ES-I3 (cell line): ENCODE results near the gene MYOZ3.

Source experiments
- H3K36me3 ChIP-seq: 2 replicates; pipeline ENCODE4 v1.6.1; 2013; ENCODE audit warnings: mild to moderate bottlenecking, low read length, control low read depth, moderate library complexity; ENCODE audit not compliant: insufficient read depth
- H3K4me1 ChIP-seq: 2 replicates; pipeline ENCODE4 v1.6.1; 2013; ENCODE audit warnings: mild to moderate bottlenecking, control low read depth, low read length; ENCODE audit not compliant: insufficient read depth
- H3K9ac ChIP-seq: 2 replicates; pipeline ENCODE4 v1.6.1; 2013; ENCODE audit warnings: low read depth, mild to moderate bottlenecking, low read length, moderate library complexity
- H3K9me3 ChIP-seq: 2 replicates; pipeline ENCODE4 v1.6.1; 2013; ENCODE audit warnings: mild to moderate bottlenecking, low read length, moderate library complexity; ENCODE audit not compliant: control insufficient read depth, insufficient read depth

Gene MYOZ3

GRCh38 chr5:150656191-150657132, 4.6 kb upstream of the MYOZ3 start:
- Histone ChIP-seq H3K9ac (peak overlapping the region; percentile 83), H3K9me3 (no peaks in the 10 kb centered on the region), H3K4me1 (peaks cover 17% of the 10 kb centered on the region), H3K36me3 (no peaks in the 10 kb centered on the region)

- no peaks in the 10 kb centered on the region for H3K9me3 ChIP-seq
- no peaks in the 10 kb centered on the region for H3K36me3 ChIP-seq
- H3K4me1 ChIP-seq = peaks cover 12% of the 10 kb centered on the region
- no peak overlapping the region for H3K9ac ChIP-seq
Observed at GRCh38 chr5:150658121-150658520, 2.9 kb upstream of the MYOZ3 start.

- no peaks in the 10 kb centered on the region for H3K9me3 ChIP-seq
- no peaks in the 10 kb centered on the region for H3K36me3 ChIP-seq
Observed at GRCh38 chr5:150658699-150659265, 2.3 kb upstream of the MYOZ3 start.

GRCh38 chr5:150659360-150660107, 1.5 kb upstream of the MYOZ3 start:
- H3K9me3 ChIP-seq = no peaks in the 10 kb centered on the region
- H3K9ac ChIP-seq = no peak overlapping the region
- H3K36me3 ChIP-seq = no peaks in the 10 kb centered on the region
- peaks cover 12% of the 10 kb centered on the region for H3K4me1 ChIP-seq

More at GRCh38 chr5:150658699-150659265, 2.3 kb upstream of the MYOZ3 start:
- peaks cover 12% of the 10 kb centered on the region for H3K4me1 ChIP-seq
- H3K9ac ChIP-seq = no peak overlapping the region

- H3K9ac ChIP-seq = no peak overlapping the region
- H3K36me3 ChIP-seq = no peaks in the 10 kb centered on the region
- H3K4me1 ChIP-seq = peaks cover 12% of the 10 kb centered on the region
- H3K9me3 ChIP-seq = no peaks in the 10 kb centered on the region
Observed at GRCh38 chr5:150660108-150660831, 781 bp upstream of the MYOZ3 start.

- Histone ChIP-seq H3K9ac (no peak overlapping the region), H3K4me1 (peaks cover 11% of the 10 kb centered on the region), H3K36me3 (no peaks in the 10 kb centered on the region), H3K9me3 (no peaks in the 10 kb centered on the region)
Observed at GRCh38 chr5:150661821-150662596, 958 bp downstream of the MYOZ3 start.

GRCh38 chr5:150662731-150663516, 1.9 kb downstream of the MYOZ3 start:
- Histone ChIP-seq H3K9ac (no peak overlapping the region), H3K4me1 (peaks cover 9% of the 10 kb centered on the region), H3K36me3 (no peaks in the 10 kb centered on the region), H3K9me3 (no peaks in the 10 kb centered on the region)

GRCh38 chr5:150663936-150664335, 2.9 kb downstream of the MYOZ3 start:
- no peaks in the 10 kb centered on the region for H3K9me3 ChIP-seq
- peaks cover 9% of the 10 kb centered on the region for H3K4me1 ChIP-seq
- no peak overlapping the region for H3K9ac ChIP-seq
- no peaks in the 10 kb centered on the region; the same call in 1 of the 2 replicates for H3K36me3 ChIP-seq

- Histone ChIP-seq H3K9ac (no peak overlapping the region), H3K4me1 (peaks cover 11% of the 10 kb centered on the region), H3K36me3 (no peaks in the 10 kb centered on the region; the same call in 1 of the 2 replicates), H3K9me3 (no peaks in the 10 kb centered on the region)
Observed at GRCh38 chr5:150665044-150665443, 4.0 kb downstream of the MYOZ3 start.

- Histone ChIP-seq H3K9me3 (no peaks in the 10 kb centered on the region), H3K9ac (no peak overlapping the region), H3K4me1 (peaks cover 26% of the 10 kb centered on the region), H3K36me3 (no peaks in the 10 kb centered on the region; the same call in 1 of the 2 replicates)
Observed at GRCh38 chr5:150670275-150670947, 9.4 kb downstream of the MYOZ3 start.

GRCh38 chr5:150670948-150671310, 9.9 kb downstream of the MYOZ3 start:
- Histone ChIP-seq H3K9ac (peak overlapping the region; percentile 68), H3K4me1 (peaks cover 26% of the 10 kb centered on the region), H3K9me3 (no peaks in the 10 kb centered on the region), H3K36me3 (no peaks in the 10 kb centered on the region; the same call in 1 of the 2 replicates)

GRCh38 chr5:150671509-150672236, 10.6 kb downstream of the MYOZ3 start:
- H3K9me3 ChIP-seq = no peaks in the 10 kb centered on the region
- H3K9ac ChIP-seq = peak overlapping the region; percentile 68
- no peaks in the 10 kb centered on the region; the same call in 1 of the 2 replicates for H3K36me3 ChIP-seq
- peaks cover 26% of the 10 kb centered on the region for H3K4me1 ChIP-seq
